Skeletal muscle satellite cell (primary cell): ENCODE results near the gene FSHR.

Source experiments
- H3K27me3 ChIP-seq: 2 replicates; pipeline ENCODE4 v1.7.0; 2013; ENCODE audit warnings: low read length; ENCODE audit not compliant: control insufficient read depth, insufficient read depth
- H3K36me3 ChIP-seq: 2 replicates; pipeline ENCODE4 v1.7.0; 2013; ENCODE audit warnings: mild to moderate bottlenecking, control low read depth, low read length; ENCODE audit not compliant: insufficient read depth
- H3K4me1 ChIP-seq: 2 replicates; pipeline ENCODE4 v1.7.0; 2013; ENCODE audit warnings: low read length; ENCODE audit not compliant: control insufficient read depth, insufficient read depth
- H3K4me2 ChIP-seq: 2 replicates; pipeline ENCODE4 v1.7.0; 2013; ENCODE audit warnings: mild to moderate bottlenecking, low read length
- H3K4me3 ChIP-seq: 2 replicates; pipeline ENCODE4 v1.7.0; 2013; ENCODE audit warnings: low read length
- H3K9ac ChIP-seq: 2 replicates; pipeline ENCODE4 v1.7.0; 2013; ENCODE audit warnings: mild to moderate bottlenecking, low read depth, low read length, moderate library complexity
- H3K9me3 ChIP-seq: replicated peaks from 2 replicates; pipeline ENCODE4 v1.7.0; 2013; ENCODE audit warnings: mild to moderate bottlenecking, control low read depth, low read length

The FSHR gene

DNA sequence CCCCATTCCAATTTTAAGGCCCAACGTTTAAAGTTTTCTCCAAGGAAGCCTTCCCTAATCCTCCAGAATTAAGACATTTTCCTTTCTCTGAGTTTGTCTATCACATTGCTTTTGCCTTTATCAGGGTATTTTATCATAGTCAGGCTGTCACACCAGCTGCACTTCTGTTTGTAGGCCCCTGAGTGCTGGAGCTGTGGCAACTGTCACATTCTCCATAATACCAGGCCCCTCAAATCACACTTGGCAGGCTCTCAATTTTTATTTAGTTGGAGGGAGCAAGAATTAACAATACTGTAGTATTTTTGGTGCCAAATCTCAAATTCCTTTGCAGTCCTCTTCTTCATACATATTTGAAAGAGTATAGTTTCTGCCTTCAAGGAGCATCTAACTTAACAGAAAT lies 122.2 kb downstream of the FSHR start:
- Histone ChIP-seq H3K27me3 (no peaks in the 10 kb centered on the region), H3K9me3 (peaks cover 4% of the 10 kb centered on the region), H3K4me1 (no peaks in the 10 kb centered on the region), H3K9ac (no peak overlapping the region), H3K36me3 (no peaks in the 10 kb centered on the region), H3K4me3 (no peak overlapping the region), H3K4me2 (no peak overlapping the region)

DNA sequence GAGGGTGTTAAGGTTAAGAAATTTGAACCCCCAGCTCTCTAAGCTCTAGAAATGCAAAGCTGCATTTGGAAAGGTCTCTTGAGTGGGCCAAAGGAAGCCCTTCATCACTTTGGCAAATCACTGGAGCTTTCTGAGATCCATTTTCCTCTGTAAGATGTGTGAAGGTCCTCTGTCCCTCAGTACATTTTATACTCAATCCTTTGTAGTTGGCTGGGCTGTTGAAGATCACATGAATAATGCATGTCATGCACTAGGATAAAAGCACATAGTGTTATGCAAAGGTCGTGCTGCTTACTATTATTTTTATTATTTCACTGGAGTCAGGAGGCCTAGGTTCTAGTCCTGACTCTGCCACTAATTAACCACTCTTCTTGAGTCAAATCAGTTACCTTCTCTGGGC lies 124.9 kb downstream of the FSHR start:
- no peaks in the 10 kb centered on the region for H3K27me3 ChIP-seq
- H3K36me3 ChIP-seq: no peaks in the 10 kb centered on the region
- no peak overlapping the region for H3K4me2 ChIP-seq
- no peak overlapping the region for H3K9ac ChIP-seq
- no peak overlapping the region for H3K4me3 ChIP-seq
- H3K4me1 ChIP-seq: no peaks in the 10 kb centered on the region
- H3K9me3 ChIP-seq: peaks cover 4% of the 10 kb centered on the region

DNA sequence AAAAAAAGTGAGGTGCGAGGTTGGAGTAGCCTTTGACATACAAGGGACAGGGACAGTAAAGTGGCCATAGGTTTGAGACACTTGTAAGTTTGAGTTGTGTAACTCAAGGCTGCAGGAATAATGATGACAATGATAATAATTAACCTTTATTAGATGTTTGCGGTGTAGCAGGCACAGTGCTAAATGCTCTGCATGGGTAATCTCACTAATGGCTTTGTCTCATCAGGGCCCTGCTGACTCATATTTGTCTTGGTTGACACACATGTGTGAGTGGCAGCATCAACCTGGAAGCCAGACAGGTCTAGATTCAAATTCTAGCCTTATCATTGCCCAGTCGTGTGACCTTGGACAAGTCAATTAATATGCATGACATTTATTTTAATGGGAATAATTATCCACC lies 126.2 kb downstream of the FSHR start:
- H3K4me1 ChIP-seq: no peaks in the 10 kb centered on the region
- H3K36me3 ChIP-seq: no peaks in the 10 kb centered on the region
- no peak overlapping the region for H3K4me2 ChIP-seq
- no peak overlapping the region for H3K4me3 ChIP-seq
- peaks cover 4% of the 10 kb centered on the region for H3K9me3 ChIP-seq
- H3K9ac ChIP-seq: no peak overlapping the region
- H3K27me3 ChIP-seq: no peaks in the 10 kb centered on the region

DNA sequence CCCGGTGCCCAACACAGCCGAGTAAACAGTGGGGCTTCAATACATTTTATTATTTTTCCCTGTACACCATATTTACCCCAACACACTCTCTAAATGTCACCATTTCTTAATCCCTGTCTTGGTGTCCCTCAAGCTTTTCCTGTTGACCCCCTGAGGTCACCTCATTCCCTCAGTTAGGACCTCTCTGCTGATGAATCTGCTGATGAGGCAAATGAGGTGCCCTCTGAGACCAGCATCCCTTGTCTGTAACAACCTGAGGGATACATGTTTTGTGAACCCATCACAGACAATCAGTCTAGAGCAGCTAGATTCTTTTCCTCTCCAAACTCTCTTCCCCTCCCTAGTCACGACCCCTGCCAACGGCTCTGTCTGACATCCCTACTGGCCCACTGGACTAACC lies 127.6 kb downstream of the FSHR start:
- Histone ChIP-seq H3K4me2 (no peak overlapping the region), H3K9me3 (peaks cover 4% of the 10 kb centered on the region), H3K4me3 (no peak overlapping the region), H3K4me1 (no peaks in the 10 kb centered on the region), H3K27me3 (no peaks in the 10 kb centered on the region), H3K9ac (no peak overlapping the region), H3K36me3 (no peaks in the 10 kb centered on the region)

DNA sequence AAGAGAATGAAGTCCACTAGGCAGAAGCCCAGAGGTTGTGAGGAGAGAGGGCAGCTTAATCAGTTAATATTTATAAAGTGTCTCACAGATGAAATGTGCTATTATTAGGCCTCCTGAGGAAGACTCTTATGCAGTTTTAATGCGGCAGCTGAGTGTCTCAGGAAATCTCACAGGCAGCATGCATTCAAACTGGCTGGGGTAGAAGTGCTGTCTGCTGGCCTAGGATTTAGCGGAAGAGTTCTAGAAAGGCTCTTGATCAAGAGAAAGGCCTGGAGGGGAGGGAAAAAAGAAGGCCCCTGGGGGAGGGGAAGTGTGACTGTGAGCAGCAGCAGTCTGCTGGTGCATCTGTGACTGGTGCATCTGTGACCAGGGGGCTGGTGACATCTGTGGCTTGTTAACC lies 133.0 kb downstream of the FSHR start:
- H3K9ac ChIP-seq: no peak overlapping the region
- H3K9me3 ChIP-seq: peaks cover 2% of the 10 kb centered on the region
- no peak overlapping the region for H3K4me3 ChIP-seq
- H3K4me2 ChIP-seq: no peak overlapping the region
- H3K4me1 ChIP-seq: no peaks in the 10 kb centered on the region
- H3K36me3 ChIP-seq: no peaks in the 10 kb centered on the region
- no peaks in the 10 kb centered on the region for H3K27me3 ChIP-seq

DNA sequence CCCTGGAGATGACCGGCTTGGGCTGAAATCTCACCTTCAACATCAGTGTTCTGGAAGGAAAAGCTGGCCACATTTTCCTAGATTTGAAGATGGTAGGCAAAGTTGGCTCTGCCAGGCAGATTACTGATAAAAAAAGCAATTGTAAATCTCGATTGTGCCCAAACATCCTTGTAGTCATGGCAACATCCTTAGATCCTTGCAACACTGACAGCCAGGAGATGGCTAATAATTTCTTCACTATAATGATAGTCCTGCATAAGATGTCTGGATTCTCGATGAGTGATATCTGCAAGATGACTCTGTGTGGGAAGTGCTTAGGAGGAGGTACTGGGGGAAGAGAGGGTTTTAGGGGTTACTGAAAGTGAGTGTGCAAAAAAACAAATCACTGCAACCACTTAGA lies 149.1 kb downstream of the FSHR start:
- H3K27me3 ChIP-seq: no peaks in the 10 kb centered on the region

DNA sequence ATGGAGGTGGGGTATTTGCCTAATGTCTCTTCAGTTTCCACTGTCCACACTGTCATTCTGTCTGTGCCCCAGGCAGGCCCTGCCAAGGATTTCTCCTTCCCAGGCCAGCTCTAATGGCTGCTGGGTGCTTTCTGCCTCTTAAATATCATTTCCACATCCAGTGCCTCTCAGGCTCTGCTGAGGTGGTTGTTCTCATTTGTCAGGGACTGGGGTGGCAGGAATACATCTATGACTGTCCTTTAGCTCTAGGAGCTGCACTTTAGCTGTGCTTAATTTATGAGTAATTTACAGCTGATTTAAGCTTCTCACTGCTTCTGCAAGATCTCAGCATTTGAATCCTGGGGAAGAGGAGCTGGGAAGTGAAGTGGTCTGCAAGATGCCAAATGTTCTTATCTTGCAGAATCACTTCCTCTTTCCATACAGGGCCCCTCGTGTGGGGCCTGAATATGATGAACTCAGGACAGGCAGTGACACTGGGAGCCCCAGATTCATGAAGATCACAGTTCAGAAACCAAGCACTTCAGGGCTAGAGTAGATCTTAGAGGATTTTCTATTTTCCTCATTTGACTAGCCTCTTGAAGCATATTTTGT lies 150.2 kb downstream of the FSHR start:
- no peaks in the 10 kb centered on the region for H3K27me3 ChIP-seq
- H3K9ac ChIP-seq: no peak overlapping the region
- H3K36me3 ChIP-seq: no peaks in the 10 kb centered on the region
- H3K4me1 ChIP-seq: no peaks in the 10 kb centered on the region
- H3K4me3 ChIP-seq: no peak overlapping the region
- peaks cover 4% of the 10 kb centered on the region for H3K9me3 ChIP-seq
- H3K4me2 ChIP-seq: no peak overlapping the region

More for the DNA sequence above, 149.1 kb downstream of the FSHR start:
- H3K9me3 ChIP-seq: peaks cover 4% of the 10 kb centered on the region
- no peak overlapping the region for H3K9ac ChIP-seq
- H3K4me3 ChIP-seq: no peak overlapping the region
- H3K4me2 ChIP-seq: no peak overlapping the region
- H3K4me1 ChIP-seq: no peaks in the 10 kb centered on the region
- no peaks in the 10 kb centered on the region for H3K36me3 ChIP-seq

DNA sequence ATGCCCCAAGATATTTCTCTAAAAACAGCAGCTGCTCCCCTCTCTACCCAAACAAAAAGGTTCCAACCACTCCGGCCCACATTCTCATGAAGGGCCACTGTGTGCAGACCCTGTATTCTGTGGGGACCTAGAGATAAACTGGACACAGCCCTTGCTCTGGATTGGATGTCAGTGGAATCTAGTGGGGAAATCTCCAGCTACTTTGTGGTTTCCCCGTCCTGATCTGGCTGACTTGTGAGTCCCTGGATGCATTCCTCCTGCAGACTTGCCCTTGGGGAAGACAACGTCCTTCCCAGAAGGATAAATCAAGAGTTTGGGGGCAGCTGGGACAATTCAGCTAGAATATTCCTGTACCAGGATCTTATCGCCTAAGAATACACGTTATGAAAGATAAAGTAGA lies 151.1 kb downstream of the FSHR start:
- Histone ChIP-seq H3K4me3 (no peak overlapping the region), H3K9me3 (peaks cover 4% of the 10 kb centered on the region), H3K27me3 (no peaks in the 10 kb centered on the region), H3K36me3 (no peaks in the 10 kb centered on the region), H3K4me2 (no peak overlapping the region), H3K9ac (no peak overlapping the region), H3K4me1 (no peaks in the 10 kb centered on the region)

DNA sequence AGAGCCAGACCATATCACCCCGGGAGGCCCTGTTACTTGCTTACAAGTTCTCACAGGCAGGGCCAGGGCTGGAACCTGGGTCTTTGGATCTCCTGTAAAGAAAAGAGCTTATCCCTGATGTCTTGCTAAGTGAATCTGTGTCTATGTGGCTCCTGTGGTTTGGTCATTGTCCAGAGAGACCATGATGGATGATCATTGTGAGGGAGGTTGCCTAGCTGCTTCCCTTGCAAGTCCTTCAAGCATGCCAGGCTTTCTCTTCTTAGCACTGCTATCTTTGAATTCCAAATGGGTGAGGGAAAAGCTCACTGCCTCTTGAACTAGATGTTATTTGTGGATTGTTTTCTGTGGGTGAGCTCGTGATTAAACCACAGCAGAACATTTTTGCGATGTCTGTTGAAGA lies 151.6 kb downstream of the FSHR start:
- Histone ChIP-seq H3K9me3 (peaks cover 4% of the 10 kb centered on the region), H3K36me3 (no peaks in the 10 kb centered on the region), H3K4me1 (no peaks in the 10 kb centered on the region), H3K4me3 (no peak overlapping the region), H3K27me3 (no peaks in the 10 kb centered on the region), H3K9ac (no peak overlapping the region), H3K4me2 (no peak overlapping the region)

DNA sequence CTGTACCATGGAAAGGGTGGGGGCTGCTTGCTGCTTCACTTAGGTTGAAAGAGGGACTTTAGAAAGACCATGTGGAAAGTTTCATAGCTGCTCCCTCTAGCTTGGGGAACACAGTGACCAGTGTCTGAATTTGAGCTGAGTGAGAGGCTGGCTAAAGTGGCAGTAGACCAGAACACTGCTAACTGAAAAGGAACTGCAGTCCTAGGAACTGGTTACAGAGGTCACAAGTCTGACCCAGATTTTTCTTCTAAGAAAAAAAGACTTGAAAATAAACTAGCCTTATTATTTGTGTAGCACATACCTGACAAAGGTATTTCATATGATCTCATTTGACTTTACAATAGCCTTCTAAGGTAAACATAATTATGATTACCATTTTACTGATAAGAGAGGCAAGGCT lies 153.6 kb downstream of the FSHR start:
- Histone ChIP-seq H3K4me2 (no peak overlapping the region), H3K36me3 (no peaks in the 10 kb centered on the region), H3K4me3 (no peak overlapping the region), H3K9ac (no peak overlapping the region), H3K9me3 (peaks cover 5% of the 10 kb centered on the region), H3K4me1 (no peaks in the 10 kb centered on the region), H3K27me3 (no peaks in the 10 kb centered on the region)

DNA sequence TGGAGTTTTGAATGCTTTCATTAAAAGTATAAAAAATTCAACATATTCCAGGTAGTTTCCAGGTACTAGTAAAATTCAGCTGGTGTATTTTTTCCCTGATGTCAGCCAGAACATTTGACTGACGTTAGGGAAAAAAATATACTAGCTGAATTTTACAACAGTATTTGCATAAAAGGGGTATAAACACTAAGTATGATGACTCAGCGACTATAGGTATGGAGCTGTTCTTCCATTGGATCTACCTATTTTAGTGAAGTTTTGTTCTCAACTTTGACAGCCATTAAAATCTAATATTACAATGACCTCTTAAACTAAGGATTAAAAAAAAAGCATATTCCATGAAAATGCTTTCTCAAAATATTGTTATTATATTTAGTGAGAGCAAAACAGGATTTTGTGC lies 155.9 kb downstream of the FSHR start:
- Histone ChIP-seq H3K4me3 (no peak overlapping the region), H3K4me2 (no peak overlapping the region)

DNA sequence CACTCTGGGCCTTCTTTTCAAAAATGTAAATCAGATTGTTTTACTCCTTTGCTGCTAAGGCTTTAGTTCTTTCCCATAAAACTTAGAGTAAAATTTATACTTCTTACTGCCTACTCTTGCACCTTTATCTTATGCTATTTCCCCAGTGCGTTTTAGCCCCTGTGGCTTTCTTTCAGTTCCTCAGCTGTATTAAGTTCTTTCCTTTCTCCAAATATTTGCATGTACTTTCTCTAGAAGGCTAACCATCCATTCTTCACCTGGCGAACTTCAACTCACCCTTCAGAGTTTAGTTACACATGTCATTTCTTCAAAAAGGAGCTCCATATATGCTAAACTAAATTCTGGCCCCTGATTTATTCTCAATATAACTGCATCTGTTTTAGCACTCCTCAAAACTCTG lies 160.7 kb downstream of the FSHR start:
- H3K4me2 ChIP-seq: no peak overlapping the region
- no peak overlapping the region for H3K9ac ChIP-seq
- H3K4me1 ChIP-seq: no peaks in the 10 kb centered on the region
- H3K9me3 ChIP-seq: peaks cover 5% of the 10 kb centered on the region
- H3K4me3 ChIP-seq: no peak overlapping the region
- no peaks in the 10 kb centered on the region for H3K27me3 ChIP-seq
- no peaks in the 10 kb centered on the region for H3K36me3 ChIP-seq

More for the DNA sequence above, 155.9 kb downstream of the FSHR start:
- no peaks in the 10 kb centered on the region for H3K4me1 ChIP-seq
- H3K36me3 ChIP-seq: no peaks in the 10 kb centered on the region
- peaks cover 5% of the 10 kb centered on the region for H3K9me3 ChIP-seq
- no peaks in the 10 kb centered on the region for H3K27me3 ChIP-seq
- no peak overlapping the region for H3K9ac ChIP-seq
